Renal cortex interstitium (tissue), 11 donors: ENCODE measurements around the gene CACTIN. TPM values are rescaled to one million over a fixed set of nuclear protein-coding genes. Genes with fewer than 3 reads are reported as not detected.
"Not testable (repeated sequence)": the region's sequence is repeated elsewhere in the genome, so short reads cannot be mapped to it uniquely, and the experiment has no call there.

ENCODE experiments used
- DNase-seq, 11 donors: peaks; one replicate each; pipeline ENCODE4 v3.0.0-alpha.2; 2013; ENCODE audit warnings: low read depth in 9 of 11, low spot score in 4 of 11; ENCODE audit errors: extremely low read depth in 1 of 11
- polyA plus RNA-seq, 3 donors: library from polyadenylated mRNA; unstranded; fragments of 120-200 nt; gene quantifications; one replicate each; pipeline ENCODE4 v1.2.1, GENCODE V29; 2013; ENCODE audit not compliant: insufficient read length in 3 of 3

The CACTIN gene
- polyA plus RNA-seq, 3 donors: 17.5 to 30.8 (median 28.9) TPM

DNA sequence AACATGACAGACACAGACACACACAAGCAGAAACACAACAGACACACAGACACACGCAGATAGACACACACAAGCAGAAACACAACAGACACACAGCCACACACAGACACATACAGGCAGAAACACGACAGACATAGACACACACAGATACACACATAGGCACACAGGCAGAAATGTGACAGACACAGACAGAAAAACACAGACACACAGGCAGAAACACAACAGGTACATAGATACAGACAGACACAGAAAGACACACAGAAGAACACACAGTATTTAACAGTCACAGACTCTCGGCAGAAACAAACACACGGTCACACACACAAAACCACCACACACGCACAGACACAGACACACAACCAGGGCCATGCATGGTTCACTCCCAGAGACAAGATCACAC lies 20.8 kb downstream of the CACTIN start:
- DNase-seq: no peak

DNA sequence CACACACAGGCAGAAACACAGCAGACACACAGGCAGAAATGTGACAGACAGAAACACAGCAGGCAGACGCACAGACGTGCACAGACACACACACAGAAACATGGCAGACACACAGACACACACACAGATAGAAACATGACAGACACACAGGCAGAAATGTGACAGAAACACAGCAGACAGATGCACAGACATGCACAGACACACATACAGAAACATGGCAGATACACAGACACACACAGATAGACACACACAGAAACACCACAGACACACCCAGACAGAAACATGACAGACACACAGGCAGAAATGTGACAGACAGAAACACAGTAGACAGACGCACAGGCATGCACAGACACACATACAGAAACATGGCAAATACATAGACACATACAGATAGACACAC lies 21.2 kb downstream of the CACTIN start:
- no peak for DNase-seq

GRCh38 chr19:3604987-3605343 lies 21.6 kb downstream of the CACTIN start:
- DNase-seq: no peak

DNA sequence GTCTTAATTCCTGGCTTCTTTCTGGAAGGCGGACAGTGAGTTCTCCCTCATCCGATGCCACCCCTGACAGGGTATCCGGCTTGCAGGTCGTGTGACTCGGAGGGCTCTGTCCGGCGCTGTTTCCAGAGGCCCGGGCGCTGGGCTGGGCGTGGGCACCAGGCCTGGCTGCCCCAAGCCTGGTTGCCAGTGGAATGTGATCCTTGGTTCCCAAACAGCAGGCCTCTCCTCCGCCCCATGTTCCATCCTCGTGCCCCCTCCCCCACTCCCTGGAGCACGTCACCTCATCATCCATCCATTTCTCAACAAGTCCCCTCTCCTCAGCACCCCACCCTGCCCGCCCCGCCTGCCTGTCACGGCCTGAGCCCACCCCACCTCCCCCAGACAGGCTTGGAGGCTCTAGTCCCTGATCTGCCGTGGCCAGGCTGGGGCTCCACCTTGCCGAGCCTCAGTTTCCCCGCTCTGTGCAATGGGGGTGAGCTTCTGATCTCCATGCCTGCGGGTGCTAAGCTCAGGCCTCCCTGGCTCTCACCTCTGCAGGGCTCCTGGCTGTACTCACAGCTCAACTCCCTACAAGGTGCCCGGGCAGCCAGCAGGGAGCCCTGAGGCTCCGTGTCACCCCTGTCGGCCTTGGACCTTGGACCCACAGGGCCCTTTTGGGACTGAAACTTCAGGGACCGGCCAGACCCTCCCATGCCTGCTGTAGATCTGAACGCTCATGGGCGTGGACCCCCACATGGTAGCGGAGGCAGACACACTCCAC lies 22.2 kb downstream of the CACTIN start:
- DNase-seq: no peak

- DNase-seq: no peak
These were observed 23.3 kb downstream of the CACTIN start for GRCh38 chr19:3603121-3603811.

GRCh38 chr19:3601021-3601420 lies 25.6 kb downstream of the CACTIN start:
- no peak for DNase-seq

DNA sequence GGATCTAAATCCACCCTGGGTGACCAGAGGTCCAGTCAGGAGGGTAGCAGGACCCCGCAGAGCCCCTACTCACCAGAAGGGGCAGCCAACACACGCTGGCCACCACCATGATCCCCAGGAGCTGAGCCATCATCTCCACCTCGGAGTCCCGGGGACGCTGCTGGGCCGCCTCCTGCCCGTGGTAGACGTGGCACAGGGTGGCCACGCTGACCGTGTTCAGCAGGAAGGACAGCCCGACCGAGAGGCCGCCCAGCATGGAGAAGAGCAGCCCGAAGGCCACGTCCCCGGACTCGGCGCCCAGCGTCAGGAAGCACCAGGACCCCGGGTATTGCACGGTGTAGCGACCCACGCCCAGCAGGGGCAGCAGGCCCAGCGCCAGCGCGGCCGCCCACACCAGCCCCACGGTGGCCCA lies 26.8 kb downstream of the CACTIN start:
- DNase-seq: no peak

DNA sequence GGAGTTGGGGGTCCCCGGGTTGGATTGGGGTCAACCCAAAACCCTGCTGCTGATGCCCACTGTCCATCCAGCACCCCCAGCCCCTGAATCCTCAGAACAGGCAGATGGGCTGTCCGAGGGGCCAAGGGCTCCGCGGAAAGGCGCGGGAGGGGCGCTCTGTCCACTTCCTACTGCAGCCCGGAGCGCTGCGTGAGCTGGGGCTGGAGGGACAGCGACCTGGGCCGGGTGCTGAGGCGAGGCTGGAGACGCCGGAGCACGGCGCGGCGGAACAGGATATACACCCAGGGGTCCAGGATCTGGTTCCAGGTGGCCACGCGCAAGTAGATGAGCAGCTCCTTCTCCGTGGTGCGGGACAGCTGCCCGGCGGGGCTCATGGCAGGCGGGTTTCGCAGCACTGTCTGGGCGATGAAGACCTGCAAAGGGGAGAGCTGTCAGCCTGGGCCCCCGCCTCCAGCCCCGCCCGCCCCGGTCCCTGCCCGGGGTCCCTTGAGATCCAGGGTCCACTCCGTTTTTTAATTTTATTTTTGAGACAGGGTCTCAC lies 31.0 kb downstream of the CACTIN start:
- DNase-seq: no peak

DNA sequence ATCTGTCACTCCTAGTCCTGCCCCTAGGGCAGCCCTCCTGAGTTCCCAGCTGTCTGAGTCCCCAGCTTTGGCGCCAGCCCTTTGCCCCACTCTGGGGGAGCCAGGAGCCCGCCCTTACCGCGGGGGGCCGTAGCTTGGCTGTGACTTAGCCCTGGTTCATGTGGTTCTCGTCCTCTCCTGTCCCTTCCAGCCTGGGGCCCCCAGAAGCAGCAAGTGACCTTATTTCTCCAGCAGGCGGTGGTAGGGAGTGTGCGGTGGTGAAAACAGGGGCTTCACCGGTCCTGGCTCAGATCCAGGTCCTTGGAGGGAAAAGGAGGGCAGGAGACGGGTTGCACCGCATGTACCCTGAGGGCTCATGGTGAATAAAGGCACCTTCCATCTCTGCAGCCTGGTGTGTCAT lies 33.4 kb downstream of the CACTIN start:
- DNase-seq: no peak

GRCh38 chr19:3591876-3592613 lies 34.5 kb downstream of the CACTIN start:
- no peak for DNase-seq

GRCh38 chr19:3590991-3591659 lies 35.5 kb downstream of the CACTIN start:
- no peak for DNase-seq

- no peak for DNase-seq
These were observed 36.6 kb downstream of the CACTIN start for GRCh38 chr19:3589949-3590348.

DNA sequence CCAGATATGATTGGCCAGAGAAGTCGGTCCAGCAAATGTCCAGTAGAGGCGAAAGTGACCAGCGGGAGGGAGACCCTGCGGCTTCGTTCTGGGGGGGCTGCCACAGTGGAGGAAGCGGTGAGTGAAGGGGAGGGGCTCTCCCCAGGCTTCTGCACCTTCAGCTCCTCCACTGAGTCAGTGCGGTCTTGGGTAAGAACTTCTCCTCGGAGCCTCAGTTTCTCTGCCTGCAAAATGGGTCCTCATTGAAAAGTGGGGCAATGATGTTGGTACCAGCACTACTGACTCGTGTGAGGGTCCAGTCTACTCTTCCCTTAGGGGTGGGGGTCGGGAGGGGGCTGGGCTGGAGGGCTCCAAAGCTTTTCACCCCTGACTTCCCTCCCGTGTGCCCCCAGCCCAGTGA lies 37.2 kb downstream of the CACTIN start:
- no peak for DNase-seq

GRCh38 chr19:3586707-3587346 lies 39.8 kb downstream of the CACTIN start:
- DNase-seq: no peak

GRCh38 chr19:3586127-3586626 lies 40.4 kb downstream of the CACTIN start:
- DNase-seq: no peak

DNA sequence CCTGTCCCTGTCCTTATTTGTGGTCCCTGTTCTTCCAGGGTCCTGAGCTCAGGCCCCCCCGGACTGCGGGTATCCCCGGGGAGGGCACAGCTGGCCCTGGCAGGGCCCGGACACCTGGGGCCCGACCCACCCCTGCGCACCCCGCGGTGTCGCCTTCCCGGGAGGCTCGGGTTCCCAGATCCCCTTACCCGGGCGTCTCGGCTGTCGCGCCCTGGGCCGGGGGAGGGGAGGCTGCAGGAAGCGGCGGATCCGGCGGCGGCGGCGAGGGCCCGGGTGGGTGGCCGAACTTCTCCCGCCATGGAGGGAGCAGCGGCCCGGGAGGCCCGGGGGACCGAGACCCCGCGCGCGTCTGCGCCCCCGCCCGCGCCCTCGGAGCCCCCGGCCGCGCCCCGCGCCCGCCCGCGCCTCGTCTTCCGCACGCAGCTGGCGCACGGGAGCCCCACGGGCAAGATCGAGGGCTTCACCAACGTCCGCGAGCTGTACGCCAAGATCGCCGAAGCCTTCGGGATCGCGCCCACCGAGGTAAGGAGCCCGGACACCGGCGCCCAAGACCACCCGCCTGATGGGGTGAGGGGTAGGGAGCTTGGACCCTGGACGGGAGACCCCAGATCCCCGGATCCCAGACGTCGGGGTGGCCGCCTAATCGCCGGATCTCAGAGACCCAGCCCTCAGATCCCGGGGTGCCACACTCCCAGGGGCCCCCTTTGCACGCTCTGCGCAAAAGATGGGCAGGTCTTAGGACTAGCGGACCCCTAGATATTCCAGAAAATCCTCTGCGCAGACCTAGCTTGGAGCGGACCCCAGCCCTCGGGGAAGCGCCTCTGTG lies 41.1 kb downstream of the CACTIN start, which contains the start of gene GIPC3:
Gene GIPC3 (plus strand): TSS at position 178 of the 826 bp plus-strand sequence. CDS start 120 bp downstream, at position 298.
- DNase-seq: no peak

- DNase-seq: not testable (repeated sequence)
These were observed 42.4 kb downstream of the CACTIN start for GRCh38 chr19:3584036-3584802.
